ENCODE results near the gene SECISBP2.
"Not testable (repeated sequence)": the region's sequence is repeated elsewhere in the genome, so short reads cannot be mapped to it uniquely, and the experiment has no call there.

SECISBP2 gene

GRCh38 chr9:89278551-89278950, 39.7 kb upstream of the SECISBP2 start:
- DNase-seq (ENCODE audit: low spot score): no peak
- in situ Hi-C loops (cut with MboI; ENCODE audit: low pct_unique_long_range_greater_than_20kb, low sequenced_read_pairs, unreplicated experiment): no loop called here

GRCh38 chr9:89278997-89279739, 39.1 kb upstream of the SECISBP2 start:
- TF ChIP-seq CTCF (IDR thresholded peaks at IDR 0.05; ENCODE audit: extremely low read depth, insufficient read depth, missing control alignments): peak; percentile 72
- DNase-seq (ENCODE audit: low spot score): peak; percentile 65
- in situ Hi-C loops (cut with MboI; ENCODE audit: low pct_unique_long_range_greater_than_20kb, low sequenced_read_pairs, unreplicated experiment): no loop called here

More at GRCh38 chr9:89278551-89278950, 39.7 kb upstream of the SECISBP2 start:
- no peak for TF ChIP-seq CTCF (IDR thresholded peaks at IDR 0.05; ENCODE audit: extremely low read depth, insufficient read depth, missing control alignments)

- in situ Hi-C loops (cut with MboI; ENCODE audit: low pct_unique_long_range_greater_than_20kb, low sequenced_read_pairs, unreplicated experiment): no loop called here
- no peak for TF ChIP-seq CTCF (IDR thresholded peaks at IDR 0.05; ENCODE audit: extremely low read depth, insufficient read depth, missing control alignments)
- no peak for DNase-seq (ENCODE audit: low spot score)
Measured at GRCh38 chr9:89281106-89281505, 37.2 kb upstream of the SECISBP2 start.

- DNase-seq (ENCODE audit: low spot score); in situ Hi-C loops (cut with MboI; ENCODE audit: low pct_unique_long_range_greater_than_20kb, low sequenced_read_pairs, unreplicated experiment): not testable (repeated sequence)
Measured at GRCh38 chr9:89282248-89282968, 35.9 kb upstream of the SECISBP2 start.

- no peak for TF ChIP-seq CTCF (IDR thresholded peaks at IDR 0.05; ENCODE audit: extremely low read depth, insufficient read depth, missing control alignments)
- in situ Hi-C loops (cut with MboI; ENCODE audit: low pct_unique_long_range_greater_than_20kb, low sequenced_read_pairs, unreplicated experiment): no loop called here
- DNase-seq (ENCODE audit: low spot score): no peak
Measured at GRCh38 chr9:89284076-89284475, 34.2 kb upstream of the SECISBP2 start.

- in situ Hi-C loops (cut with MboI; ENCODE audit: low pct_unique_long_range_greater_than_20kb, low sequenced_read_pairs, unreplicated experiment): no loop called here
- TF ChIP-seq CTCF (IDR thresholded peaks at IDR 0.05; ENCODE audit: extremely low read depth, insufficient read depth, missing control alignments): no peak
- DNase-seq (ENCODE audit: low spot score): no peak
Measured at GRCh38 chr9:89291741-89292140, 26.6 kb upstream of the SECISBP2 start.

GRCh38 chr9:89293014-89293413, 25.3 kb upstream of the SECISBP2 start:
- TF ChIP-seq CTCF (IDR thresholded peaks at IDR 0.05; ENCODE audit: extremely low read depth, insufficient read depth, missing control alignments): no peak
- no peak for DNase-seq (ENCODE audit: low spot score)
- in situ Hi-C loops (cut with MboI; ENCODE audit: low pct_unique_long_range_greater_than_20kb, low sequenced_read_pairs, unreplicated experiment): no loop called here

All from GM13977 (cell line).